ENCODE data around the gene TBL1Y. TPM values are rescaled to one million over a fixed set of nuclear protein-coding genes. Genes with fewer than 3 reads are reported as not detected.

Gene TBL1Y
- total RNA-seq, 4 donors from 2014 or later = 0.27 to 0.31 TPM; not detected in 2

DNA sequence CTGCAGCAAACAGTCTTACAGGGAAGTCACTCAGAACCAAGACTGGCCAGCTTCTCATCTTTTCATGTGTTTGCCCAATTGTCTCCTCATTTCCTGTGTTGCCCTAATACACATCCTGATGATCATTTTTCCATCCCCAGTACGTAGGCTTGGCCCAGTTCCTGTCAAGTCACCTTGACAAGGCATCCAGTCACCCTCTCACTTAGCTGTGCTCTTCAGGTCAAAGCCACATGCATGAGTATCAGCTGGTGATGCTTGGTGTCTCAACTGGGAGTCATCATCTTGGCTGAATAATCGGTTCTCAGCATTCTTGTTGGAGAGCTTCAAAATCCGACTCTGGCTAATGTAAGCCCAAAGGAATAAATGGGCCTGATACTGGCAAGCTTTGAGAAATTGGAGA lies 186.5 kb downstream of the TBL1Y start:
- Histone ChIP-seq H3K27me3 (no peaks in the 10 kb centered on the region), H3K9me3 (no peaks in the 10 kb centered on the region), H3K36me3 (no peaks in the 10 kb centered on the region), H3K27ac (no peak overlapping the region), H3K4me3 (no peak overlapping the region), H3K4me1 (no peaks in the 10 kb centered on the region)
- WGBS, 2 donors (ENCODE audit: low coverage in 1 of 2) = 67% methylated on average over 1 of the region's 3 CpGs; no CpG with 5 or more reads in 1 of the 2 donors
- ATAC-seq = no peak
- TF ChIP-seq POLR2AphosphoS5 (IDR thresholded peaks at IDR 0.05) (no peak), EP300 (IDR thresholded peaks at IDR 0.05) (no peak)
- TF ChIP-seq, protein P1, sequence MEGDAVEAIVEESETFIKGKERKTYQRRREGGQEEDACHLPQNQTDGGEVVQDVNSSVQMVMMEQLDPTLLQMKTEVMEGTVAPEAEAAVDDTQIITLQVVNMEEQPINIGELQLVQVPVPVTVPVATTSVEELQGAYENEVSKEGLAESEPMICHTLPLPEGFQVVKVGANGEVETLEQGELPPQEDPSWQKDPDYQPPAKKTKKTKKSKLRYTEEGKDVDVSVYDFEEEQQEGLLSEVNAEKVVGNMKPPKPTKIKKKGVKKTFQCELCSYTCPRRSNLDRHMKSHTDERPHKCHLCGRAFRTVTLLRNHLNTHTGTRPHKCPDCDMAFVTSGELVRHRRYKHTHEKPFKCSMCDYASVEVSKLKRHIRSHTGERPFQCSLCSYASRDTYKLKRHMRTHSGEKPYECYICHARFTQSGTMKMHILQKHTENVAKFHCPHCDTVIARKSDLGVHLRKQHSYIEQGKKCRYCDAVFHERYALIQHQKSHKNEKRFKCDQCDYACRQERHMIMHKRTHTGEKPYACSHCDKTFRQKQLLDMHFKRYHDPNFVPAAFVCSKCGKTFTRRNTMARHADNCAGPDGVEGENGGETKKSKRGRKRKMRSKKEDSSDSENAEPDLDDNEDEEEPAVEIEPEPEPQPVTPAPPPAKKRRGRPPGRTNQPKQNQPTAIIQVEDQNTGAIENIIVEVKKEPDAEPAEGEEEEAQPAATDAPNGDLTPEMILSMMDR (IDR thresholded peaks at IDR 0.05) = no peak

DNA sequence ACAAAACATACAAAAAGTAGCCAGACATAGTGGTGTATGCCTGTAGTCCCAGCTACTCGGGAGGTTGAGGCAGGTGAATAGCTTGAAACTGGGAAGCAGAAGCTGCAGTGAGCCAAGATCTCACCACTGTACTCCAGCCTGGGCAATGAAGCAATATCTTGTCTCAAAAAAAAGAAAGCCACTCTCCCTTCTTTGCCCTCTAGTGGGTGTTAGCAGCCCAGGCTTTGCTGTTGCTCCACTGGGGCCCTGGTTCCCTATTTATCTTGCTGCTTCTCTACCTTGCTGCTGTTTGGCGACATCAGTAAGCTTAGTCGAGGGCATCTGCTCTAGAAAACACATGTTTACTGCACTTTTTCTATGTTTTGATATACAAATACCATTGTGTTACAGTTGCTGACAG lies 189.2 kb downstream of the TBL1Y start:
- H3K27ac ChIP-seq = no peak overlapping the region
- 75% methylated on average over 2 of the region's 3 CpGs; no CpG with 5 or more reads in 1 of the 2 donors for WGBS, 2 donors (ENCODE audit: low coverage in 1 of 2)
- no peak for TF ChIP-seq POLR2A (IDR thresholded peaks at IDR 0.05)
- TF ChIP-seq, protein P1 (IDR thresholded peaks at IDR 0.05) = no peak
- no peak for TF ChIP-seq EP300 (IDR thresholded peaks at IDR 0.05)
- TF ChIP-seq POLR2AphosphoS5 (IDR thresholded peaks at IDR 0.05) = no peak
- H3K4me1 ChIP-seq = no peaks in the 10 kb centered on the region
- H3K27me3 ChIP-seq = no peaks in the 10 kb centered on the region
- ATAC-seq = no peak
- no peaks in the 10 kb centered on the region for H3K36me3 ChIP-seq
- H3K4me3 ChIP-seq = no peak overlapping the region
- H3K9me3 ChIP-seq = no peaks in the 10 kb centered on the region

DNA sequence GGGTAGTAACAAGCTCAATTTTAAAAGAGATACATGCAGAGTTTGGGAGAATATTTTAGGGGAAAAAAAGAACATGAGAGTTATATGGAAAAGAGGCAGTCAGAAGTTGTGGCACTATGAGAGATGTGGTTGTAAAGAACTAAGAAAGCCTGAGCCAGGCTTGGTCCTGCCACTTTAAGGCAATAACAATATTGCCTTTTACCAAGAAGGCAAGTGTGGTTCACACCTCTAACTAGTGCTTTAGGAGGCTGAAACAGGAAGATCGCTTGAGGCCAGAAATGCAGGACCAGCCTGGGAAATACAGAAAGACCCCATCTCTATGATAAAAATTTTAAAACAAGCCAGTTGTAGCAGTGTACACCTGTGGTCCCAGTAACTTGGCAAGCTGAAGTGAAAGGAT lies 192.2 kb downstream of the TBL1Y start:
- Histone ChIP-seq H3K27me3 (no peaks in the 10 kb centered on the region), H3K27ac (no peak overlapping the region), H3K9me3 (no peaks in the 10 kb centered on the region), H3K4me3 (no peak overlapping the region), H3K36me3 (no peaks in the 10 kb centered on the region), H3K4me1 (no peaks in the 10 kb centered on the region)
- TF ChIP-seq EP300 (IDR thresholded peaks at IDR 0.05) (no peak), POLR2AphosphoS5 (IDR thresholded peaks at IDR 0.05) (no peak), POLR2A (IDR thresholded peaks at IDR 0.05) (no peak)
- TF ChIP-seq, protein P1 (IDR thresholded peaks at IDR 0.05) = no peak
- WGBS, 2 donors (ENCODE audit: low coverage in 1 of 2) = no CpG with 5 or more reads among the region's 1 CpG
- ATAC-seq = no peak

DNA sequence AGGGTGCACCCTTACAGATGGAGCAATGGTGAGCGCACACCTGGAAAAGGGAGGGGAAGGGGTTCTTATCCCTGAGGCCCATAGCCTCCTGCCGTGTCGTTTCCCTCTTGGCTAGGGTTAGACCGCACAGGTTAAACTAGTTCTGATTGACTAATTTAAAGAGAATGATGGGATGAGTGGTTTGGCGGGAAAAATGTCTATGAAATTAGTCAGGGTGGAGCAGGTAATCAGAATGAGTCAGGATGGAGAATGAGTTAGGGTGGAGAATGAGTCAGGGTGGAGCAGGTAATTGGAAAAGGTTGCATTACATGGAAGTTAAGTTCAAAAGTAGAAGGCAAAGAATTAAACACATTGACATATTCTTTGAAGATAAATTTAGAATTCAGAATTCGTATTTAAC lies 196.7 kb downstream of the TBL1Y start:
- 94% methylated on average over 3 of the region's 6 CpGs; no CpG with 5 or more reads in 1 of the 2 donors for WGBS, 2 donors (ENCODE audit: low coverage in 1 of 2)
- TF ChIP-seq POLR2AphosphoS5 (IDR thresholded peaks at IDR 0.05) = no peak
- TF ChIP-seq, protein P1 (IDR thresholded peaks at IDR 0.05) = no peak
- TF ChIP-seq EP300 (IDR thresholded peaks at IDR 0.05) = no peak
- TF ChIP-seq POLR2A (IDR thresholded peaks at IDR 0.05) = no peak
- H3K9me3 ChIP-seq = no peaks in the 10 kb centered on the region
- no peak overlapping the region for H3K4me3 ChIP-seq
- no peak for ATAC-seq
- no peaks in the 10 kb centered on the region for H3K4me1 ChIP-seq
- no peak overlapping the region for H3K27ac ChIP-seq
- H3K27me3 ChIP-seq = no peaks in the 10 kb centered on the region
- H3K36me3 ChIP-seq = no peaks in the 10 kb centered on the region

DNA sequence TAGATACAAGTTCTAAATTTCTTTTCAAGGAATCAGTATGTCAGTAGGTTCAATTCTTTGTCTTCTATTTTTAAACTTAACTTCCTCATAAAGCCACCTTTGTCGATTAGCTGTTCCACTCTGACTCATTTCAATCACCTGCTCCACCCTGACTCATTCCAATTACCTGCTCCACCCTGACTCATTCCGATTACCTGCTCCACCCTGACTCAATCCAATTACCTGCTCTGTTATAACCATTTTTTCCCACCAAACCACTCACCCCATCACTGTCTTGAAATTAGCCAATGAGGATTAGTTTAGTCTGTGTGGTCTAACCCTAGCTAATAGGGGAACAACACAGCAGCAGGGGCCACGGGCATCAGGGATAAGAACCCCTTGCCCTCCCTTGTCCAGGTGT lies 199.6 kb downstream of the TBL1Y start:
- Histone ChIP-seq H3K27ac (no peak overlapping the region), H3K36me3 (no peaks in the 10 kb centered on the region), H3K27me3 (no peaks in the 10 kb centered on the region), H3K9me3 (no peaks in the 10 kb centered on the region), H3K4me1 (no peaks in the 10 kb centered on the region), H3K4me3 (no peak overlapping the region)
- ATAC-seq = no peak
- 71% methylated on average over 3 of the region's 3 CpGs; no CpG with 5 or more reads in 1 of the 2 donors for WGBS, 2 donors (ENCODE audit: low coverage in 1 of 2)
- no peak for TF ChIP-seq POLR2A (IDR thresholded peaks at IDR 0.05)
- TF ChIP-seq POLR2AphosphoS5 (IDR thresholded peaks at IDR 0.05) = no peak
- TF ChIP-seq EP300 (IDR thresholded peaks at IDR 0.05) = no peak

Measured in gastroesophageal sphincter (tissue), 4 donors.